NCI-H226 (cell line): ENCODE results near the gene MMADHC.
A peak's percentile ranks its signal among the peaks of the same experiment; 100 is the strongest.
"Not testable (repeated sequence)": the region's sequence is repeated elsewhere in the genome, so short reads cannot be mapped to it uniquely, and the experiment has no call there.

ENCODE experiments used
- DNase-seq: peaks from one replicate; pipeline ENCODE4 v3.0.0-alpha.2; 2015

MMADHC gene

DNA sequence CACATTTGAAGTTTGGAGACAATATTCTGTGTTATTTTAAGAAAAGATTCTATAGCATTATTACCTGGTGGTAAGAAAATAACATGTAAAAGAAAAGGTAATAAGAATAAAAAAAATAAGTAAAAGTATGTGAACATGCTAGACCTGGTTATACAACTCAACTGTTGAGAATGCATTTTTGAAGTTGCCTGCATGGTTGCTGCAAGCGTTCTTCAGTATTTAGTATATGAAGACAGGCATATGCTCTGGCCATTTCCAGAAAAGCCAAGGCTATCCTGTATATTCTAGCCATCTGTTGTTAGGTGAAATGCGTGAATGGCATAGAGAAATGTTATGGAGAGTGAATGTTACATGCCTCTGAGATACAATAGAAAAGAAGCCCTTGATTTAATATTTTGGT lies 6.8 kb upstream of the MMADHC start:
- DNase-seq, result no peak

DNA sequence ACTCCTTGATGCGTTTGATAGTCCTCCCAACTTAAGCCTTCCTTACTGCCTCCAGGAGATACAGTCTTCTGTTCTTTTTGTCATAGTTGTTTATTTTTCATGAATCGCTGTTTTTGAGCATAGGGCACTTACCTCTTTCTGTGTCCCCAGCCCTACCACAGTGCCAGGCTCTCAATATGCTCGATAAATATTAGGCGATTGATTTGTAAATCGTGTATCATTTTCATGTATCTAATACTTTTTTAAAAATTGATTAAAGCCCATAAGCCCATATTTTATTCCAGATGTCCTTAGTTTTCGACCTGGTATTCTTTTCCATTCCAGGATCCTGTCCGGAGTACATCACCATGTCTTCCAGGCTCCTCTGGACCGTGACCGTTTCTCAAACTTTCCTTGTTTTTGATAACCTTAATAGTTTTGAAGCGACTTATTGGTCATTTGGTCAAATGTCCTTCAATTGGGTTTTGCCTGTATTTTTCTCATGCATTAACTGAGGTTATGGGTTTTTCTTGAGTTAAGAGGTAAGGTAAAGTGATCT lies 444 bp upstream of the MMADHC start:
- DNase-seq, result no peak

DNA sequence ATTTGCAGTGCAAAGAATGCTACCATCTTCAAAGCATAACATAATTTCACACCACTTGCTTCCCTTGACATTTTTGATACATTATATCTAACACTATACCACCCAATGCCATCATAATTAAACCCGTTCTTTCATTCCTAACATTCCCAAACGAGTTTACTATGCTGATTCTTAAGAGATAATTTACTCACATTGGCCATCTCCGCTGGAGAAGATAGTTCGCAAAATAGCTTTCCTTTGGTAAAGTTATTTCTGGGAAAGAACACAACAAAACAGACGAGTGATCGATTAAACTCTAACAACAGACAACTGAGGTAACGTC lies 716 bp downstream of the MMADHC start:
- no peak for DNase-seq

DNA sequence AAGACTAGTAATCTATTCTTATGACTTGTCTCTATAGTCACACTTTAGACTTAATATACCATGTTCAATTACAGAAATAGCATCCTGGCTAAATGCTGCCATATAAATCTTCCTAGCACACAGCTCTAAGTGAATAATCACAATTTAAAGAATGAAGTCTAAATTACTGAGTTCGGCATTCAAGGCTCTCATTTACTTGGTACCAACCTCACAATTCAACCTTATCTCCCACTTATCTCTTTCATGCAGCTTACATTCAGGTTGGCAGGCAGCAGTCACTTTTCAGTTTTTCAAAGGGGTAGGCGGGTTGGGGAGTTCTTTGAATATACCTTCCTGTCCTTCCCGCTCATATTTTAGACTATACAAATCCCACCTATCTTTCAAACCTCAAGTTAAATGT lies 1.5 kb downstream of the MMADHC start:
- no peak for DNase-seq

DNA sequence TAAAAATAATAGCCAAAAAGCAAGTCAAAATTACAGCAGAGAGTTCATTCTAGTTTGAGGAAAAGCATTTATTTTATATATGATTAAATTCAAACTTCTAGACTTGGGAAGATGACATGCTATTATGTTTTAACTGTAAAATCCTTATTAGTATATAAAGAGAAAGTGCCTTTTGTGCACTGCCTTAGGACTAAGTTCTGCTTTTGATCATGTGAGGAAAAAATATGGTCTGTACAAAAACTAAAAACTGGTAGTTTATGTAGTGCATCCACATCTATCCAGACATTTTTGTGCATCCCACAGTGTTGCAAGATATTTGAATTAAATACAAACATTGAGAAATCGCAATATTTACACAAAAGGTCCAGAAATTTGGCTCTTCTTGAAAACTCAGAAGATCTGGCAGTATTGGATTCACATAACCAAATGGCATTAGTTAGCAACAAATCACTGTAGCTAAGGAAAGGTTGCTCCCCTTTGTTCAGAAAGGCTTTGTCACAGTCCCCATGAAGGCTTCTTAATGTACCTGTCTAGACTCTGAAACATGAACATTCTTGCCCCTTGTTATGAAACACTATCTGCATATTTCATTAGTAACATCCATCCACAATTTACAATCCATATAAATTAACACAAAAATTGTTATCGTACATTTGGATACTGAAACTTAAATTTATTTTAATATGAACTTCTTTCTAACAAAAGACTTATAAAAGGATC lies 2.2 kb downstream of the MMADHC start:
- no peak for DNase-seq

DNA sequence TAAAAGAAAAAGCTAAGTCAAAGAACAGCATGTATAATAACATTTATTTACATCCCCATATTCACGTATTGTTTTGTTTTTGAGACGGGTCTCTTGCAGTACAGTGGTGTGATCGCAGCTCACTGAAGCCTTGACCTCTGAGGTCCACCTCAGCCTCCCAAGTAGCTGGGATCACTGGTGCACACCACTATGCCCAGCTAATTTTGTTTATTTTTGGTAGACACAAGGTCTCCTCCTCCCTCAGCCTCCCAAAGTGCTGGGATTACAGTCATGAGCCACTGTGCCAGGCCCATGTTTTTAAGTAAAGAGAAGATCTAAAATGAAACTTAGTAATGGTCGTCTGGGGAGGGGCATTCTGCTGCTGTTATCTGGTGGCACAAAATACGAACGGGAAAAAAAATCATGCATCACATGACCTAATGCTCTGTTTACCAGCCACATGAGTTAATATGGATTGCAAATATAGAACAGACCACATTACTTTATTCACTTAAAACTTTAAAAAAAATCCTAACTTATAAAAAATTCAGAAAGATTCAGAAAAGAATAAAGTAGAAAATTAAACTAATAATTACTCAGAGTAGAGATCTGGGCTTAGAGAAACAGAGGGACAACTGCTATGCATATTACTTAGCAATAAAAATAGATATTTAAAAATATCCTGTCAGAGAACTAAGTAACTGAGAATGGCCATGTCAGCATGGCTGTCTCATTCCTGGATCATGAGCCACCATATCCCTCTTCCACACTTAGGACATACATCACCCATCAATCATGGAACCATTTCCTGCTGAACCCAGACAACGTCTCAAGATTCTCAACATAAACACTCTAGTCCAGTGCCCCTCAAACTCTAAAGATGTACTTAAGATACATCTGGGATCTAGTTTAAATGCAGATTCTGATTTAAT lies 7.3 kb downstream of the MMADHC start:
- peak; percentile 22 for DNase-seq

DNA sequence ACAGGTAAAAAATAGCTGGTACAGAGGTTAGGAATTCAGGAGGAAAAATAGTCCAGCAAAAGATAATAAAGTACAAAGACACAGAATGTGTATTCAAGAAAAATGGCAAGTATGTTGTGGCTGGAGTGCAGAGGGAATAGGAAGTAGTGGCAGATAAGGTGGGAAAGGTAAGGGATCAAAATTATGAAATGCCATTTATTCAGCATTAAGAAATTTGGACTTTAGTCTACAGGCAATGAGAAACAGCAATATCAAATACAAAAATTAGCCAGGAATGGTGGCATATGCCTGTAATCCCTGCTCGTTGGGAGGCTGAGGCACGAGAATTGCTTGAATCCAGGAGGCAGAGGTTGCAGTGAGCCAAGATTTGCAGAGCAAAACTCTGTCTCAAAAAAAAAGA lies 10.3 kb downstream of the MMADHC start:
- no peak for DNase-seq

DNA sequence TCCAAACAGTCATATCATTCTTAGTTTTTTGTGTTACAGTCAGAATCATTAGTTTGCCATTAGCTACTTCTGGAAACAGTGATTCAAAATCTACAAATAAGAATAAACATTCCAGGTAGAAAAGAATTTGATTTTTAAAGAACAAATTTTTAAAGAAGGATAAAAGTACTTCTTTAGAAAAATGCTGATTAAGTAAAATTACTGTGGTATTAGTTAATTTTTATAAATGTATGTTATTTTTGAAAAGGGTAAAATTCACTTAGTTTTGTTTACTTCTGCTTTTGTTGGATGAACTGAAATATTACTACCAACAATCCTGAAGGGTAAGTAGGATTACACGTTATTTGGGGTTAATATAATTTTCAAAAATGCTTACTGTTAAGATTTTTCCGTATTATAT lies 11.8 kb downstream of the MMADHC start:
- DNase-seq, result no peak

DNA sequence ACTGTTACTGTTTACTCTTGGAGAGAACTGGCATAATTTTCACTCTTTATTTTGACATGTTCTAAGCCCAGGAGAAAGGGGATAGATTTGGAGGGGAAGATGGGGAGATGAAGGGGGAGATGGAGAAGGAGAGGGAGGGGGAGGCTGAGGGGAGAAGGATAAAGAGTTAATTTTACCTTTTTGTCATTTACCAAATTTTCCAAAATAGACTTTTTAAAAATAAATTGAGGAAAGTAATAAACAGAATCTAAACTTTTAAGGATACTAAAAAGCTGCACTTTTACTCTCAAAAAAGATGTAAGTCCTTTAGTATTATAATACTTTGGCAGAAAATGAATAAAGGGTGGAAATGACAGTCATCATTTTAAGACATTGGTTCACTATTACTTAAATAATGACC lies 12.3 kb downstream of the MMADHC start:
- no peak for DNase-seq

DNA sequence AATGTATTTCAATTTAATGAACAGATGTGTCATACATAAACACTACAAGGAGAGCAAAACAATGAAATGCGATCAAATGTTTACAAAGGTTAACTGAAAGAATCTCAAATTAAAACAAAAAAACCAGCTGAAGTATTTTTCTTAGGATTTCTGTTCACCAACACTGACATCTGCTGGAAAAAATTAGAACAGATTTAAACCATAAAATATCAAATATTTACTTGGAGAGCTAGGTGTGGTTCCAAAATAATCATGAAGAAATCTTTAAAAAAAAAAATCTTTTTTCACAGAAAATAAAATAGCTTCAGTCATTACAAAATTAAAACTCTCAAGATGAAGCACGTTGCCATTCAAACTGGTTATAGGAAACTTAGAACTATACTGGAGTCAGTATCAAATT lies 13.8 kb downstream of the MMADHC start:
- DNase-seq, result no peak

DNA sequence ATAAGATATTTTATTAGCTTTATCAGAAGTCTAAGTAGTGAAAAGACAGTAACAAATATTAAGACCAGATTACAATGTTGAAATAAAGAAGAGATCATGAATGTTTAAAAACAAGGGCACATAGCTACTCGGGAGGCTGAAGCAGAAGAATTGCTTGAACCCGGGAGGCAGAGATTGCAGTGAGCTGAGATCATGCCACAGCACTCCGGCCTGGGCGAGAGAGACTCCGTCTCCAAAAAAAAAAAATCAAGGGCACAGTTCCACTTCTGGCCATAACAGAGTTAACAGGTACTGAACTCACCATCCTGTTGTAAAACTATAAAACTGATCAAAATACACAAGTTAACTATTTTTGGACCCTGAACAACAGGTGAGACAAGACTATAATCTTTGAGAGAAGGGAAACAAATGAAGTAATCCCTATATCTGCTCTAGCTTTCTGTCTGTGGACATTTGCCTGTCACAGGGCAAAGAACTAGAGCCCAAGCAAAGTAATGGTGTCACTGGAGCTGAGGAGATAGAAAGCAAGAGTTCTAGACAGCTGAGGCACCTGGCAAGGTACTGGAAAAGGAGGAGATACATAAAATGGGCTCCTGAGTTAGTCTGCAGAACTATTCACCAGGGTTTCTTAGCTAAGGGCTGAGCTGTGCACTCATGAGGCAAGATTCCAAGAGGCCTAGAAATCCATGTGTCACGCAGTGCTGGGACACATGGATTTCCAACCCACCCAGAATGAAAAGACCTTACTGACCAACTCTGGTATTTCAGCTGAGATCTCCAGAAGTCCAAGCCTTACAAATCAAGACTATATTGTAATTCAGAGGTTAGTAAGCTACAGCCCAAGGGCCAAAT lies 15.2 kb downstream of the MMADHC start:
- no peak for DNase-seq

DNA sequence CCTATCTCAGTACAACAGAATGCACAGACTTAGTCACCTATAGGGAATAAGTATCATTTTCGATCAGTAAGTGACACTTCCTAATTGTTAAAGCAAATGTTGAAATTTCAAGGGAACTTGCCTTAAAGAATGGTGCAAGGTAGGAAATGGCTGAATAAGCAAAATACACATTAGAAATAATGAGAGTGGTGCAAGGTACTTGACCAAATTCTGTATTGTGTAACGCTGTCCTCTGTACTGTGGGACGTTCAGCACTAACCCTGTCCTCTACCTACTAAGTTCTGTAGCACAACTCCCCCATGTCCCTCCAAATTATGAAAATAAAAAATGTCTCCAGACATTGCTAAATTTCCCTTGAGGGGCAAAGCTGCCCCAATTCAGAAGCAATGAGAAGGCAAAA lies 19.4 kb downstream of the MMADHC start:
- DNase-seq, result no peak

DNA sequence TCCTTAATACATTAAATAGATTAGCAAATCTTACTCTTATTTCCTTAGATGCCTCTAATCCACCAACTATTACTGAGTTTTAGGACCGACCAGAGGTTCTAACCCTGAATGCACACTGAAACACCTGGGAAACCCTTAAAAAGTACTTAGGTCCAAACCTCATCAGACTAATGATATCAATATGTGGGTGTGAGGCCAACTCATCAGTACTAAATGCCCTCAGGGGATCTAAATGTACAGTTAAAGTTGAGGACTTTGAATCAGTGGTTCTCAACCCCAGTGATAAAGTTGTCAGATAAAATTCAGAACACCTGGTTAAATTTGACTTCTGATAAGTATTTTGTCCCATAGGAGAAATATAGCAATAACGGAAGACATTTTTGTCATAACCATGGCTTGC lies 20.9 kb downstream of the MMADHC start:
- DNase-seq, result no peak

DNA sequence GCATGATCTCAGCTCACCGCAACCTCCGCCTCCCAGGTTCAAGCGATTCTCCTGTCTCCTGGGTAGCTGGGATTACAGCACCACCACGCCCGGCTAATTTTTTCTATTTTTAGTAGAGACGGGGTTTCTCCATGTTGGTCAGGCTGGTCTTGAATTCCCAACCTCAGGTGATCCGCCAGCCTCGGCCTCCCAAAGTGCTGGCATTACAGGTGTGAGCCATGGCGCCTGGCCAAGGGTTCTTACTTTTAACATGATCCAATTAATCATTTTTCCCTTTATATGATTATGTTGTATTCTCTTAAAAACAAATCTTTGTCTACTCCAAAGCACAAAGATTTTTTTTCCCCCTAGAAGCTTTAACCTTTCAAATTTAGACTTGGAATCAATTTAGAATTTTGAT lies 21.9 kb downstream of the MMADHC start:
- not testable (repeated sequence) for DNase-seq

DNA sequence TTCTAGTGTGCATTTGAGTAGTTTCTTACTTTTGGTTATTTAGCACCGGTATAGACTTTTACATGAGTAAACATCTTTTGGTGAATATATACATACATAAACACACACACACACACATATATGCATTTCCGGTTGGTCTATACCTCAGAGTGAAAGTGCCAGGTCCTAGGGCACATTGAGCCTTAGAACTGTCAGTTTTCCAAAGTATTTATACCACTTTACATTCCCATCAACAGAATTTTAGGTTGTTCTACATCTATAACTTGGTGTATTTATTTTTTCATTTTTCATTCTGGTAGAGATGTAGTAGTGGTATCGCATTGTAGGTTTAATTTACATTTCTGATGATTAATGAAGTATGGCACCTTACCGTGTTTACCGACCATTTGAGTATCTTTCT lies 22.6 kb downstream of the MMADHC start:
- no peak for DNase-seq

DNA sequence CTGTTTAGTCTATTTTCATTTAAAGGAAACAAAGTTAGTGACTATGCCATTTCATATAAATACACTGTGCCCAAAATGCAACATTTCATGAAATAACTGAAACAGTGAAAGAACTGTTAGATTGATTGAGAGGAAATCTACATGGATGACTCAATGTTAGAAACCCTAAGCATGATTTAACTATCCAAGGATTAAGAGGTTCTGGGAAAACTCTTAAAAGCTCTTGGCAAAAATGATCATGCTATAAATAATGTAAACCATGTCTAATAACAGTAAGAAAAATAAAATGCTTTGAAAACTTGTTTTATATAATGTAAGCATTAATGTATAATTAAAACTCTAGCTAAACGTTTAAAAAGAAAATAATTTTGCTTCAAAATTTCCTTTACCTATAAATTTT lies 23.5 kb downstream of the MMADHC start:
- DNase-seq, result no peak

DNA sequence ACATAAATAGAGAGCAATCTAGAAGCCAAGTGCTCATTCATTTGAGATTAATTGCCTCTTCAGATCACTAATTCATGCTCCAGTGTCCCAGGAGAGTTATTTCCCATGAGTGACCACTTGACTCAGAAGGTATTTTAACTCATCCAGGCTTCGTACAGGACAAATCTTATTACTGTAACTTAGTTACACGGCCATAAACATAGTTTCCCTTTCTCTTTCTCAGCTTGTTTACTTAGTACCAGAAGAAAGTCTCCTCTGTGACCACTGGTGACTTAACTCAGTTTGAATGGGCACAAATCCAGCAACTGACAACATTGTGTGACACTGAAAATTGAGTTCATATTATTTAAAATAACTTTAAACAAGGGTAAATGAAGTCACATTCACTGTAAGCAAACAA lies 25.3 kb downstream of the MMADHC start:
- DNase-seq, result no peak

DNA sequence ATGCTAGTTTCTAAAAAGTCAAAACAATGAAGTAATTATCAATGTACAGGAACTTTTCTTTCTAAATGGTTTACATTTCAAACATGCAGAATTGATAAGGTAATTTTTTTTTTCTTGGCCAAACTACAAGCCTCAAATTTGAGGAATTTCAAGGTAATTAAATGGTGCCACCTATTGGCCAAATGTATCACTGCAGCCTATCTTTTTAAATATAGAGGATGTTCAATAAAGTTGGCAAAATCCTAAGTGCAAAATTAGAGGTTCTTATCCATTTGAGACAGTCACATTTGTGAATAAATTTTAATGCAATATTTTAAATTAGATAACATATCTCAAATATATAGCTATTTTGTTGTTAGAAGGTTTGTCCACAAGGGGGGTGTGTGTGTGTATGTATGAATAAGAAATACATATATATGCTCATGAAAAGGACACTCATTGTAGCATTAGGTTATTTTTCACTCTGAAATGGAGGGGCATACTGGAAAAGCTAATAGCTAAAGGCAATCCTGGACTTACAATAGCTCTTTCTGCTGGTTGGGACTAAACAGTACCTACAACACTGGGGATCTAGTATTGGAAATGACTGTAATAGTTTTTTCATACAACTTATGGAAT lies 26.2 kb downstream of the MMADHC start:
- DNase-seq, result no peak

DNA sequence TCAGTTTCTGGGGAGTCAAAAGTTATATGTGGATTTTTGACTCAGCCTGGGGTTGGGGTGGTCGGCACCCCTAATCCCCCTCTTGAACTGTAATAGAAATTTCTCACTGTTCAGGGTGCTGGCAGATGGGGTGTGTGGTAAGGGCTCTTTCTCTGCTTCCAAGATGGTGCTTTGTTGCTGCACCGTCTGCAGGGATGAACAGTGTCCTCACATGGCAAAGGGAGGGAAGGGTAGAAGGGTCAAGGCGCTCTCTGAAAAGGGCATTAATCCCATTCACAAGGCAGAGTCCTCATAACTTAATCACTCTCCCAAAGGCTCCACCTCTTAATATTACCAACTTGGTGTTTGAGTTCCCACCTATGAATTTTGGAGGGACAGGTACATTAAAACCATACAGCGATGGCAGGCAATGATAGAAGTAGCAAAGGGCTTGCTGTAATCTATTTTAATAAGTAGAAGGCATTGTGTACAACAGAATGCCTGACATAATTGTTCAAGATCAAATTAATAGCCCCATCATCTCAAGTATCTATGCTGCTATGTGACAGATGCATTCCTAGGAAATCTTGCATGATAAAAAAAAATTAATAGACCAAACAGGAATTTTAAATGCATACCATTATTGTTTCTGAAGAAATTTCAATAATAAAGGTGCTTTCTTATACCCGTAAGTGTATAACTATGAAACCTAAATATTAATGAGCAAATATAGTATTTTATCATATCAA lies 28.1 kb downstream of the MMADHC start:
- DNase-seq, result no peak

DNA sequence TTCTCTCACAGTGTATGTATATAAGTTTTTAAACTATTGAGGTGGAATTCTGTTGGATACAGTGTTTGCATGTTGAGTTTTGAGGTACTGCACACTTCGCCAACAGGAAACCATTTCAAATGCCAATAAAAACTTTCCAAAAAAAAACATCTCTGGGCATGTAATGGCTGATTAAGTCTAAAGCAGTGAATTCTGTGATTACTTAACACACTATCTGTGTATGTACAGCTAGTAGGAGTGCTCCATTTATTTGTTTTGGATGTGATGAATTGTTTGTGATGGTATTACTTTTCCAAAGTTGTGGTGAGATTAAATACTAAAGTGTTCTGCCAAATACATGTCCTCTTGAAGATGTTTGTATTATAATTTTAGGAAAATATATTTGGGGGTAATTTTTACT lies 31.1 kb downstream of the MMADHC start:
- no peak for DNase-seq

DNA sequence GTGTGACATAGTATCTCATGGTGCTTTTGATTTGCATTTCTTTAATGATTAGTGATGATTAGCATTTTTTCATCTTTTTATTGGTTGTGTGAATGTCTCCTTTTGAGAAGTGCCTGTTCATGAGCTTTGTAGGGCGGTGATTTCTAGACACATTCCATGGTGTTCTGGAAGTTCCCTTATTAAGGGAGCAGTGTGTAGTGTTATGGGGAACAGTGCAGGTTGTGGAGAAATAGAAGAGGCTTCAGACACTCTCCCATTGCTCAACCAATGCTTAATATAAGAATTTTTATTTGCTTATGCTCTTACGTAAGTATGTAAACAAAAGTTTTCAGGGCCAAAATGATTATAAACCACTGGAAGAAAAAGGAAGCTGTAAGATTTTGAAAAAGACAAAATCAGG lies 34.7 kb downstream of the MMADHC start:
- DNase-seq, result no peak

DNA sequence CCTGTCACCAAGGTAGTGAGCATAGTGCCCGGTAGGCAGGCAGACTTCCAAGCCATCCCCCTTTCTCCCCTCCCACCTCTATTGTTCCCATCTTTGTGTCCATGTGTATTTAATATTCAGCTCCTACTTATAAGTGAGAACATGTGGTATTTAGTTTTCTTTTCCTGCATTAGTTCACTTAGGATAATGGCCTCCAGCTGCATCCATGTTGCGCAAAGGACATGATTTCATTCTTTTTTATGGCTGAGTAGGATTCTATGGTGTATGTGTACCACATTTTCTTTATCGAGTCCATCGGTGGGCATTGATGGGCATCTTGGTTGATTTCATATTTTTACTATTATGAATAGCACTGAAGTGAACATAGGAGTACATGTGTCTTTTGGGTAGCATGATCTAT lies 35.3 kb downstream of the MMADHC start:
- DNase-seq, result no peak
